ENCODE measurements around the gene LEFTY1. TPM values are rescaled to one million over a fixed set of nuclear protein-coding genes. Genes with fewer than 3 reads are reported as not detected.

LEFTY1 gene
- total RNA-seq, 1 experiment from 2014 or later, result not detected

DNA sequence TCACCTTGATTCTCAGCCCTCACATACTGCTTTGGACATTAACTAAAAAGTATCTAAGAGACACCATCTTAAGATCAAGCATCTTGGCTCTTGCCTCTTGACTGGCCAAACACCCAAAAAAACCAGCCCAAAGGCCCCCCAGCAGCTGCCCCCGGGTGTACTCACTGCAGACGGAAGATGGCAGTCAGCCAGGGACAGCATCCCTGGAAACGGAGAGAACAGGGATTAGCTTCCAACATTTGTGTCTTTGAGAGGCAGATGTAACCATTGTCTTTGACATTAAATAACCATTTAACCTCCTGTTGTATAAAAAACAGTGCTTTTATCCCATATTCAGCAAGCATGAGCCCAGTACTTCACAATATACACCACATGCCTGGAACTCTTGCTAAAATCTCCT lies 18.0 kb downstream of the LEFTY1 start:
- intact Hi-C loops (cut with micrococcal nuclease; ENCODE audit: unreplicated experiment), result no loop called here
- CTCF ChIA-PET, result interaction anchor here (0.6 kb wide), 1 partner anchor 13 kb away, joined by 4 read pairs; no protein-coding TSS in a partner anchor
- no TSS peak for BruUV-seq (replicated peaks)
- no peak for DNase-seq
- H3K36me3 ChIP-seq (ENCODE audit: control insufficient read depth, insufficient read depth, low read length), result peaks cover 9% of the 10 kb centered on the region
- H3K4me1 ChIP-seq, result peaks cover 12% of the 10 kb centered on the region
- peaks cover 9% of the 10 kb centered on the region for H3K4me1 Mint-ChIP-seq (ENCODE audit: low read depth, unreplicated experiment)
- H3K27me3 Mint-ChIP-seq (ENCODE audit: insufficient read depth, unreplicated experiment), result no peaks in the 10 kb centered on the region
- no peak overlapping the region for H3K4me3 ChIP-seq (ENCODE audit: low read depth, low read length)
- no peak overlapping the region for H3K27ac Mint-ChIP-seq (ENCODE audit: unreplicated experiment)
- POLR2A ChIA-PET, result interaction anchor here (1.6 kb wide), 1 partner anchor 12 kb away, joined by 4 read pairs; the partner anchor contains the start of gene TMEM63A
- H3K9me3 ChIP-seq, result no peaks in the 10 kb centered on the region
- TF ChIP-seq, protein P1, sequence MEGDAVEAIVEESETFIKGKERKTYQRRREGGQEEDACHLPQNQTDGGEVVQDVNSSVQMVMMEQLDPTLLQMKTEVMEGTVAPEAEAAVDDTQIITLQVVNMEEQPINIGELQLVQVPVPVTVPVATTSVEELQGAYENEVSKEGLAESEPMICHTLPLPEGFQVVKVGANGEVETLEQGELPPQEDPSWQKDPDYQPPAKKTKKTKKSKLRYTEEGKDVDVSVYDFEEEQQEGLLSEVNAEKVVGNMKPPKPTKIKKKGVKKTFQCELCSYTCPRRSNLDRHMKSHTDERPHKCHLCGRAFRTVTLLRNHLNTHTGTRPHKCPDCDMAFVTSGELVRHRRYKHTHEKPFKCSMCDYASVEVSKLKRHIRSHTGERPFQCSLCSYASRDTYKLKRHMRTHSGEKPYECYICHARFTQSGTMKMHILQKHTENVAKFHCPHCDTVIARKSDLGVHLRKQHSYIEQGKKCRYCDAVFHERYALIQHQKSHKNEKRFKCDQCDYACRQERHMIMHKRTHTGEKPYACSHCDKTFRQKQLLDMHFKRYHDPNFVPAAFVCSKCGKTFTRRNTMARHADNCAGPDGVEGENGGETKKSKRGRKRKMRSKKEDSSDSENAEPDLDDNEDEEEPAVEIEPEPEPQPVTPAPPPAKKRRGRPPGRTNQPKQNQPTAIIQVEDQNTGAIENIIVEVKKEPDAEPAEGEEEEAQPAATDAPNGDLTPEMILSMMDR (IDR thresholded peaks at IDR 0.05; ENCODE audit: insufficient read depth in 1 of 2, low read depth in 1 of 2, low read length in 1 of 2, severe bottlenecking in 1 of 2, unreplicated experiment in 1 of 2), result no peak
- H3K9me3 Mint-ChIP-seq (ENCODE audit: unreplicated experiment), result no peaks in the 10 kb centered on the region
- H3K4me3 Mint-ChIP-seq (ENCODE audit: unreplicated experiment), result no peak overlapping the region
- peaks cover 79% of the 10 kb centered on the region for H3K36me3 Mint-ChIP-seq (ENCODE audit: insufficient read depth, unreplicated experiment)
- H3K27me3 ChIP-seq (replicated peaks; ENCODE audit: control insufficient read depth, insufficient read depth, low read length), result no peaks in the 10 kb centered on the region

DNA sequence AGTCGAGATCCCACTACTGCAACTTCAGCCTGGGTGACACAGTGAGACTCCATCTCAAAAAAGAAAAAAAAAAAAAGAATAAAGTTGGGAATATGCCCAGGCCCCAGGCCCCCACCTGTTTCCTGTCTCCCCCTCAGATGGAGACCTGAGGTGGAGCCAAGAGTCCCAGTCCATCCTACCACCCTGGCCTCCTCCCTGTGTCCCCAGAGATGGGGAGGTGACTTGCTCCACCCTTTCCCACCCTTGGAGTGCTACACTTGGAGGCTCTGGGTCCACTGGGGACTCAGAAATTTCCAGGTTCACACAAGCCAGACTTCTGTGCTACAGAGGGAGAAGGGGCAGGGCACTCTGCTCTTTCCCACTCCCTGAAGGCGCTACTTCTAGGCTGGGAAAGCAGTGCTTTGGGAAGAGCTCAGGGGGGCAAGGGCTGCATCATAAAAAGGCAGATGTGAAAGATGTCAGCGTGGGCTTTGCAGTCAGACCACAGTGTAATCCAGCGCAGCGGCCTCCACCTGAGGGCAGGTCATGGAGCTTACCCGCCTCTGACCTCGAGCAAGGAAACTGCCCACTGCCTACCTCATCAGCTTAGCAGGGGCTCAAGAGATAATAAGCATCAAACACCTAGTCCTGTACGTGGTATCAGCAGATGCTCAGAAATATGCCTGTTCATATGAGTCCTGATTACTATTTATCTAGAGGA lies 20.2 kb downstream of the LEFTY1 start:
- H3K9me3 ChIP-seq, result no peaks in the 10 kb centered on the region
- no peak overlapping the region for H3K4me3 Mint-ChIP-seq (ENCODE audit: unreplicated experiment)
- ChIA-PET POLR2A (no interaction called here), CTCF (no interaction called here)
- intact Hi-C loops (cut with micrococcal nuclease; ENCODE audit: unreplicated experiment), result no loop called here
- BruUV-seq (replicated peaks), result no TSS peak
- H3K4me1 ChIP-seq, result peaks cover 3% of the 10 kb centered on the region; the same call in 1 of the 2 replicates
- no peaks in the 10 kb centered on the region for H3K27me3 Mint-ChIP-seq (ENCODE audit: insufficient read depth, unreplicated experiment)
- no peaks in the 10 kb centered on the region for H3K9me3 Mint-ChIP-seq (ENCODE audit: unreplicated experiment)
- H3K4me3 ChIP-seq (ENCODE audit: low read depth, low read length), result no peak overlapping the region
- TF ChIP-seq, protein P1 (IDR thresholded peaks at IDR 0.05; ENCODE audit: insufficient read depth in 1 of 2, low read depth in 1 of 2, low read length in 1 of 2, severe bottlenecking in 1 of 2, unreplicated experiment in 1 of 2), result no peak
- H3K36me3 Mint-ChIP-seq (ENCODE audit: insufficient read depth, unreplicated experiment), result peaks cover 77% of the 10 kb centered on the region
- peaks cover 4% of the 10 kb centered on the region for H3K36me3 ChIP-seq (ENCODE audit: control insufficient read depth, insufficient read depth, low read length)
- no peaks in the 10 kb centered on the region for H3K27me3 ChIP-seq (replicated peaks; ENCODE audit: control insufficient read depth, insufficient read depth, low read length)
- H3K27ac Mint-ChIP-seq (ENCODE audit: unreplicated experiment), result no peak overlapping the region
- H3K4me1 Mint-ChIP-seq (ENCODE audit: low read depth, unreplicated experiment), result peaks cover 7% of the 10 kb centered on the region
- DNase-seq, result no peak

DNA sequence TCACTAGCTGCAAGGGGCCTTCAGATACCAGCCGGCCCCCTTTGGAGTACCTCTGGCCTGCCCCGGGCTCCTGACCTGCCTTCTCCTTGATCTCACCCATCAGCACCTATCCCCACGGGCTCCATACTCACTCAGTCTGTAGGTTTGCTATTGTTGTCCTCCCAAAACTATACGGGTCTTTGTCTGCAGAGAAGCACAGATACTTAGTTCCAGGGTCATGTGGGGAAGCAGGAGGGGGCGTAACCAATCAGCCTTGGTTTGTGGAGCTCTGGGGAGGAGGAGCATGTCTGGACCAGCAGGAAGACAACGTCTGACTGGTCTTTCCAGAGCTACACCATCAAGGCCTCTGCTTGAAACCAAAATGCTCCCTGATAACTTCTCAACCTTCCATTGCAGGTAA lies 22.0 kb downstream of the LEFTY1 start:
- Histone ChIP-seq H3K27me3 (replicated peaks; ENCODE audit: control insufficient read depth, insufficient read depth, low read length) (no peaks in the 10 kb centered on the region), H3K36me3 (ENCODE audit: control insufficient read depth, insufficient read depth, low read length) (peaks cover 9% of the 10 kb centered on the region), H3K4me1 (peaks cover 3% of the 10 kb centered on the region; the same call in 1 of the 2 replicates), H3K4me3 (ENCODE audit: low read depth, low read length) (no peak overlapping the region), H3K9me3 (no peaks in the 10 kb centered on the region)
- no TSS peak for BruUV-seq (replicated peaks)
- no peaks in the 10 kb centered on the region for H3K9me3 Mint-ChIP-seq (ENCODE audit: unreplicated experiment)
- H3K27ac Mint-ChIP-seq (ENCODE audit: unreplicated experiment), result no peak overlapping the region
- TF ChIP-seq, protein P1 (IDR thresholded peaks at IDR 0.05; ENCODE audit: insufficient read depth in 1 of 2, low read depth in 1 of 2, low read length in 1 of 2, severe bottlenecking in 1 of 2, unreplicated experiment in 1 of 2), result no peak
- intact Hi-C loops (cut with micrococcal nuclease; ENCODE audit: unreplicated experiment), result no loop called here
- H3K36me3 Mint-ChIP-seq (ENCODE audit: insufficient read depth, unreplicated experiment), result peaks cover 76% of the 10 kb centered on the region
- H3K27me3 Mint-ChIP-seq (ENCODE audit: insufficient read depth, unreplicated experiment), result no peaks in the 10 kb centered on the region
- DNase-seq, result no peak
- peaks cover 7% of the 10 kb centered on the region for H3K4me1 Mint-ChIP-seq (ENCODE audit: low read depth, unreplicated experiment)
- H3K4me3 Mint-ChIP-seq (ENCODE audit: unreplicated experiment), result no peak overlapping the region
- POLR2A ChIA-PET, result no interaction called here
- CTCF ChIA-PET, result interaction anchor here (0.7 kb wide), 1 partner anchor 21 kb away, joined by 3 read pairs; no protein-coding TSS in a partner anchor

Data from Caco-2 (cell line).